BJ (cell line): ENCODE measurements around the gene CENPM. TPM values are rescaled to one million over a fixed set of nuclear protein-coding genes. Genes with fewer than 3 reads are reported as not detected.

ENCODE experiments used
- CTCF ChIA-PET: fragments of 350-600 bp; formaldehyde crosslinking; extraction: SDS; loops from one replicate; lab custom pipeline; 2021; ENCODE audit warnings: antibody characterized with exemption, inconsistent platforms; lab: Yijun Ruan, JAX
- POLR2A ChIA-PET: fragments of 300-600 bp; sonication (Branson Sonifier 250); formaldehyde crosslinking; extraction: SDS; loops from one replicate; lab custom pipeline; 2021; ENCODE audit warnings: antibody characterized with exemption; lab: Charles Lee
- DNase-seq: peaks from one replicate; pipeline ENCODE4 v3.0.0-alpha.2; 2011; ENCODE audit warnings: low read depth
- H3K27me3 ChIP-seq: 2 replicates; pipeline ENCODE4 v1.6.0; 2011; ENCODE audit warnings: low read length; ENCODE audit not compliant: control insufficient read depth, insufficient read depth
- H3K36me3 ChIP-seq: 2 replicates; pipeline ENCODE4 v1.5.1; 2011; ENCODE audit warnings: low read length; ENCODE audit not compliant: control insufficient read depth, insufficient read depth
- H3K4me3 ChIP-seq: 2 replicates; pipeline ENCODE4 v1.5.1; 2011; ENCODE audit warnings: low read depth, mild to moderate bottlenecking, control low read depth, low read length
- CTCF ChIP-seq: IDR thresholded peaks from 2 replicates; pipeline ENCODE4 v1.5.1; 2011; ENCODE audit warnings: low read depth, mild to moderate bottlenecking, control low read depth, inconsistent platforms, low read length, moderate library complexity; ENCODE audit not compliant: insufficient read depth
- polyA plus RNA-seq: library from polyadenylated mRNA; depleted of rRNA; stranded (reverse); fragments of >200 nt; gene quantifications from 2 replicates; pipeline ENCODE4 v1.2.3, GENCODE V29; 2011

The CENPM gene
- polyA plus RNA-seq, 1 experiment = 30.4 TPM

GRCh38 chr22:41966225-41966606 lies 19.3 kb upstream of the CENPM start:
- Histone ChIP-seq H3K27me3 (0 out of 2 replicates have a peak, but pooled peaks cover 1% of the 10 kb centered on the region), H3K4me3 (no peak overlapping the region), H3K36me3 (no peaks in the 10 kb centered on the region)
- CTCF ChIA-PET = interaction anchor here (0.7 to 3.6 kb wide), 12 partner anchors 9 to 507 kb away, joined by 3 to 18 read pairs (median 4); no protein-coding TSS in a partner anchor
- POLR2A ChIA-PET = interaction anchor here (0.6 kb wide), 1 partner anchor 251 kb away, joined by 5 read pairs; no protein-coding TSS in a partner anchor
- no peak for TF ChIP-seq CTCF
- no peak for DNase-seq

- TF ChIP-seq CTCF = no peak
- Histone ChIP-seq H3K27me3 (no peaks in the 10 kb centered on the region), H3K36me3 (no peaks in the 10 kb centered on the region), H3K4me3 (no peak overlapping the region)
- no peak for DNase-seq
- ChIA-PET POLR2A (no interaction called here), CTCF (interaction anchor here (0.8 to 2.2 kb wide), 8 partner anchors 127 to 511 kb away, joined by 3 to 9 read pairs (median 4); partner anchors contain the start of gene NDUFA6)
Measured at GRCh38 chr22:41964112-41964491, 17.1 kb upstream of the CENPM start.

GRCh38 chr22:41963453-41964111 lies 16.6 kb upstream of the CENPM start:
- no peaks in the 10 kb centered on the region for H3K36me3 ChIP-seq
- no peak overlapping the region for H3K4me3 ChIP-seq
- TF ChIP-seq CTCF = no peak
- no peak for DNase-seq
- no peaks in the 10 kb centered on the region for H3K27me3 ChIP-seq
- CTCF ChIA-PET = interaction anchor here (1.0 to 2.2 kb wide), 6 partner anchors 127 to 481 kb away, joined by 3 to 9 read pairs (median 4); partner anchors contain the start of gene NDUFA6
- POLR2A ChIA-PET = no interaction called here

- no peak overlapping the region for H3K4me3 ChIP-seq
- TF ChIP-seq CTCF = no peak
- H3K27me3 ChIP-seq = no peaks in the 10 kb centered on the region
- DNase-seq = no peak
- no peaks in the 10 kb centered on the region for H3K36me3 ChIP-seq
- ChIA-PET POLR2A (no interaction called here), CTCF (interaction anchor here (0.9 to 4.2 kb wide), 4 partner anchors 8 to 260 kb away, joined by 3 to 19 read pairs (median 8); partner anchors contain the start of gene CENPM)
Measured at GRCh38 chr22:41957941-41958556, 11.1 kb upstream of the CENPM start.

GRCh38 chr22:41952713-41953112 lies 5.8 kb upstream of the CENPM start:
- Histone ChIP-seq H3K36me3 (no peaks in the 10 kb centered on the region), H3K4me3 (no peak overlapping the region), H3K27me3 (no peaks in the 10 kb centered on the region)
- no peak for DNase-seq
- CTCF ChIA-PET = interaction anchor here (0.9 to 2.7 kb wide), 2 partner anchors 12 to 492 kb away, joined by 3 to 10 read pairs; no protein-coding TSS in a partner anchor
- TF ChIP-seq CTCF = no peak
- POLR2A ChIA-PET = no interaction called here
